ENCODE results near the gene MACROD2. TPM values are rescaled to one million over a fixed set of nuclear protein-coding genes. Genes with fewer than 3 reads are reported as not detected.
A peak's percentile ranks its signal among the peaks of the same experiment; 100 is the strongest.

Gene MACROD2
- total RNA-seq, 1 donor from 2014 or later, result 1.6 TPM

- Histone ChIP-seq H3K27me3 (ENCODE audit: control insufficient read depth, insufficient read depth, low read length) (no peaks in the 10 kb centered on the region), H3K4me3 (ENCODE audit: low read depth, low read length) (no peak overlapping the region), H3K36me3 (ENCODE audit: control insufficient read depth, insufficient read depth, low read length) (no peaks in the 10 kb centered on the region)
- no peak for DNase-seq (ENCODE audit: low read depth)
- no peak for FAIRE-seq
- TF ChIP-seq, protein P1, sequence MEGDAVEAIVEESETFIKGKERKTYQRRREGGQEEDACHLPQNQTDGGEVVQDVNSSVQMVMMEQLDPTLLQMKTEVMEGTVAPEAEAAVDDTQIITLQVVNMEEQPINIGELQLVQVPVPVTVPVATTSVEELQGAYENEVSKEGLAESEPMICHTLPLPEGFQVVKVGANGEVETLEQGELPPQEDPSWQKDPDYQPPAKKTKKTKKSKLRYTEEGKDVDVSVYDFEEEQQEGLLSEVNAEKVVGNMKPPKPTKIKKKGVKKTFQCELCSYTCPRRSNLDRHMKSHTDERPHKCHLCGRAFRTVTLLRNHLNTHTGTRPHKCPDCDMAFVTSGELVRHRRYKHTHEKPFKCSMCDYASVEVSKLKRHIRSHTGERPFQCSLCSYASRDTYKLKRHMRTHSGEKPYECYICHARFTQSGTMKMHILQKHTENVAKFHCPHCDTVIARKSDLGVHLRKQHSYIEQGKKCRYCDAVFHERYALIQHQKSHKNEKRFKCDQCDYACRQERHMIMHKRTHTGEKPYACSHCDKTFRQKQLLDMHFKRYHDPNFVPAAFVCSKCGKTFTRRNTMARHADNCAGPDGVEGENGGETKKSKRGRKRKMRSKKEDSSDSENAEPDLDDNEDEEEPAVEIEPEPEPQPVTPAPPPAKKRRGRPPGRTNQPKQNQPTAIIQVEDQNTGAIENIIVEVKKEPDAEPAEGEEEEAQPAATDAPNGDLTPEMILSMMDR (IDR thresholded peaks at IDR 0.05; ENCODE audit: insufficient read depth, low read length, severe bottlenecking), result no peak
These were observed 1943.5 kb downstream of the MACROD2 start for GRCh38 chr20:15938847-15939246.

DNA sequence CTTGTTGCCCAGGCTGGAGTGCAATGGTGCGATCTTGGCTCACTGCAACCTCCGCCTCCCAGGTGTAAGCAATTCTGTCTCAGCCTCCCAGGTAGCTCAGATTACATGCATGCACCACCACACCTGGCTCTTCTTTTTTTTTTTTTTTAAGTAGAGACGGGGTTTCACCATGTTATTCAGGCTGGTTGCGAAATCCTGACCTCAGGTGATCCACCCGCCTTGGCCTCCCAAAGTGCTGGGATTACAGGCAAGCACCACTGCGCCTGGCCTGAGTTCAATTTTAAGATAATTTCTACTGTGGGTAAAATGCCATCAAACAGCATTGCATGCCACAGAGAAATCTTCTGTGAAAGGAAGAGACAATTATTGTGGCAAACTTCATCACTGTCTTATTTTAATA is 1944.8 kb downstream of the MACROD2 start:
- no peaks in the 10 kb centered on the region for H3K36me3 ChIP-seq (ENCODE audit: control insufficient read depth, insufficient read depth, low read length)
- H3K27me3 ChIP-seq (ENCODE audit: control insufficient read depth, insufficient read depth, low read length), result no peaks in the 10 kb centered on the region
- no peak for DNase-seq (ENCODE audit: low read depth)
- TF ChIP-seq, protein P1 (IDR thresholded peaks at IDR 0.05; ENCODE audit: insufficient read depth, low read length, severe bottlenecking), result no peak
- no peak overlapping the region for H3K4me3 ChIP-seq (ENCODE audit: low read depth, low read length)
- no peak for FAIRE-seq

- Histone ChIP-seq H3K36me3 (ENCODE audit: control insufficient read depth, insufficient read depth, low read length) (no peaks in the 10 kb centered on the region), H3K4me3 (ENCODE audit: low read depth, low read length) (no peak overlapping the region), H3K27me3 (ENCODE audit: control insufficient read depth, insufficient read depth, low read length) (no peaks in the 10 kb centered on the region)
- no peak for FAIRE-seq
- DNase-seq (ENCODE audit: low read depth), result peak; percentile 59
- TF ChIP-seq, protein P1 (IDR thresholded peaks at IDR 0.05; ENCODE audit: insufficient read depth, low read length, severe bottlenecking), result no peak
These were observed 1946.8 kb downstream of the MACROD2 start for GRCh38 chr20:15942130-15942529.

DNA sequence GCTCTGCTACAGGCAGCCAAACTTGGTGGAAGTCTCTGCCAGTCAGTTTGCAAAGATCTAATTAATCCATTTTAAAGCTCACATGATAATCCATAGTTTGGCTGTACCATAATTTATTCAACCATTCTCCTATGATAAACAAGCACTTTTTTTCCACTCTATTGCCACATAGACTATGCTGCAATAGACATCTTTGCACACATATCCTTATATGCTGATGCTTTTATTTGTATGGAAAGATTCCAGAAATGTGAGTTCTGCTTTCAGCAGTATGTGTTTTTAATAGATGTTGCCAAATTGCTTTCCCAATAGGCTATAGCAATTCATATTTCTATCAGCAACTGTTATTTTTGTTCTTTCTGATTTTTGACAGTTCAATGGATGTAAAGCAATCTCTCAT is 1950.0 kb downstream of the MACROD2 start:
- TF ChIP-seq, protein P1 (IDR thresholded peaks at IDR 0.05; ENCODE audit: insufficient read depth, low read length, severe bottlenecking), result no peak
- Histone ChIP-seq H3K27me3 (ENCODE audit: control insufficient read depth, insufficient read depth, low read length) (no peaks in the 10 kb centered on the region), H3K4me3 (ENCODE audit: low read depth, low read length) (no peak overlapping the region), H3K36me3 (ENCODE audit: control insufficient read depth, insufficient read depth, low read length) (no peaks in the 10 kb centered on the region)
- FAIRE-seq (no peak), DNase-seq (ENCODE audit: low read depth) (no peak)

DNA sequence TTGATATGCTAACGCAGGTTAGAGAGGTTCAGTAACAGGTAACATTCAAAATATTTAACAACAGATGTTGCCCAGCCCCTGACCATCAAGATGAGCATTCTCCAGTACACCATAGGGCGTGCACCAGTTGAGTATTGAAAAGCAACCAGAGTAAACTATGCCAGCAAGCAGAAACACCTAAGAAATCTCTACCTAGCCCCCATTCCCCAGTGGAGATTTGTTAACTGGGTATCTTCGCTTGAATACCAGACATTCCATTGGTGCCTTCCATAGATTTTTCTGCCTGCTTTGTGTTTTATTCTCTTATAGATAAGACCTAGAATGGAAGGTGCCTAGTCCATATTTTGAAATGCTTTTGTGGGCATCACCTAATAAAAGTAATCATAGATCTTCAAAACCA is 1954.1 kb downstream of the MACROD2 start:
- Histone ChIP-seq H3K36me3 (ENCODE audit: control insufficient read depth, insufficient read depth, low read length) (no peaks in the 10 kb centered on the region), H3K27me3 (ENCODE audit: control insufficient read depth, insufficient read depth, low read length) (no peaks in the 10 kb centered on the region), H3K4me3 (ENCODE audit: low read depth, low read length) (no peak overlapping the region)
- FAIRE-seq, result no peak
- DNase-seq (ENCODE audit: low read depth), result no peak
- TF ChIP-seq, protein P1 (IDR thresholded peaks at IDR 0.05; ENCODE audit: insufficient read depth, low read length, severe bottlenecking), result no peak

DNA sequence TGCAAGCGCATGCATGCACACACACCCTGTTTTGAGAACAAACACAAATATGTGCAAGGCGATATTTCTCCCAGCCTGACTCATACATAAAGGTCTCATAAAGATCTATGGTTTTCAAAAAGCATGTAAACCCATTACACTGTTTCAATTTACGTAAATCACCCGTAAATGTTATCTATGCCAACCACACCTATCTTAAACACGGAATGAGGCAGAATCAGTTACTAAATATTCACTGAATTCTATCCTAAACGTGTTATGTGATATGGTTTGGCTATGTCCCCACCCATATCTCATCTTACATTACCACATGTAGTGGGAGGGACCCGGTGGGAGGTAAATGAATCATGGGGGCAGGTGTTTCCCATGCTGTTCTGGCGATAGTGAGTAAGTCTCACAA is 1956.3 kb downstream of the MACROD2 start:
- FAIRE-seq, result no peak
- TF ChIP-seq, protein P1 (IDR thresholded peaks at IDR 0.05; ENCODE audit: insufficient read depth, low read length, severe bottlenecking), result no peak
- Histone ChIP-seq H3K36me3 (ENCODE audit: control insufficient read depth, insufficient read depth, low read length) (no peaks in the 10 kb centered on the region), H3K27me3 (ENCODE audit: control insufficient read depth, insufficient read depth, low read length) (no peaks in the 10 kb centered on the region), H3K4me3 (ENCODE audit: low read depth, low read length) (no peak overlapping the region)
- peak; percentile 21 for DNase-seq (ENCODE audit: low read depth)

Measured in bronchial epithelial cell (primary cell).